Epithelial cell of proximal tubule (primary cell): Measurements from ENCODE around the gene KCNAB1. TPM values are rescaled to one million over a fixed set of nuclear protein-coding genes. Genes with fewer than 3 reads are reported as not detected.
"Not testable (repeated sequence)": the region's sequence is repeated elsewhere in the genome, so short reads cannot be mapped to it uniquely, and the experiment has no call there.

Experiments
- DNase-seq: peaks from one replicate; pipeline ENCODE4 v3.0.0-alpha.2; 2011; ENCODE audit warnings: low read depth
- H3K4me3 ChIP-seq: 2 replicates; pipeline ENCODE4 v1.5.1; 2011; ENCODE audit warnings: low read depth, mild to moderate bottlenecking, low read length
- total RNA-seq: library from RNA; depleted of rRNA; stranded (reverse); fragments of >200 nt; gene quantifications from 2 replicates; pipeline ENCODE4 v1.2.3, GENCODE V29; 2015
- TF ChIP-seq, protein P1 (sequence below): conservative IDR thresholded peaks from 2 replicates; pipeline ENCODE4 v1.5.1; 2012; ENCODE audit warnings: low read depth, mild to moderate bottlenecking, low read length

The KCNAB1 gene
- total RNA-seq, 1 donor from 2014 or later, result not detected

GRCh38 chr3:156098437-156099035 lies 21.8 kb upstream of the KCNAB1 start:
- TF ChIP-seq, protein P1, sequence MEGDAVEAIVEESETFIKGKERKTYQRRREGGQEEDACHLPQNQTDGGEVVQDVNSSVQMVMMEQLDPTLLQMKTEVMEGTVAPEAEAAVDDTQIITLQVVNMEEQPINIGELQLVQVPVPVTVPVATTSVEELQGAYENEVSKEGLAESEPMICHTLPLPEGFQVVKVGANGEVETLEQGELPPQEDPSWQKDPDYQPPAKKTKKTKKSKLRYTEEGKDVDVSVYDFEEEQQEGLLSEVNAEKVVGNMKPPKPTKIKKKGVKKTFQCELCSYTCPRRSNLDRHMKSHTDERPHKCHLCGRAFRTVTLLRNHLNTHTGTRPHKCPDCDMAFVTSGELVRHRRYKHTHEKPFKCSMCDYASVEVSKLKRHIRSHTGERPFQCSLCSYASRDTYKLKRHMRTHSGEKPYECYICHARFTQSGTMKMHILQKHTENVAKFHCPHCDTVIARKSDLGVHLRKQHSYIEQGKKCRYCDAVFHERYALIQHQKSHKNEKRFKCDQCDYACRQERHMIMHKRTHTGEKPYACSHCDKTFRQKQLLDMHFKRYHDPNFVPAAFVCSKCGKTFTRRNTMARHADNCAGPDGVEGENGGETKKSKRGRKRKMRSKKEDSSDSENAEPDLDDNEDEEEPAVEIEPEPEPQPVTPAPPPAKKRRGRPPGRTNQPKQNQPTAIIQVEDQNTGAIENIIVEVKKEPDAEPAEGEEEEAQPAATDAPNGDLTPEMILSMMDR, result no peak
- DNase-seq, result no peak
- no peak overlapping the region for H3K4me3 ChIP-seq

DNA sequence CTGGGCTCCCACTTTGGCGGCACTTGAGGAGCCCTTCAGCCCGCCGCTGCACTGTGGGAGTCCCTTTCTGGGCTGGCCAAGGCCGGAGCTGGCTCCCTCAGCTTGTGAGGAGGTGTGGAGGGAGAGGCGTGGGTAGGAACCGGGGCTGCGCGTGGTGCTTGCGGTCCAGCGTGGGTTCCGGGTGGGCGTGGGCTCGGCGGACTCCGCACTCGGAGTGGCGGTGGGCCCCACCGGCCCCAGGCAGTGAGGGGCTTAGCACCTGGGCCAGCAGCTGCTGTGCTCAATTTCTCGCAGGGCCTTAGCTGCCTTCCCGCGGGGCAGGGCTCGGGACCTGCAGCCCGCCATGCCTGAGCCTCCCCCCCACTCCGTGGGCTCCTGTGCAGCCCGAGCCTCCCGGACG lies 21.0 kb upstream of the KCNAB1 start:
- H3K4me3 ChIP-seq, DNase-seq: not testable (repeated sequence)

- DNase-seq, H3K4me3 ChIP-seq: not testable (repeated sequence)
These were observed 20.4 kb upstream of the KCNAB1 start for GRCh38 chr3:156099984-156100383.

- H3K4me3 ChIP-seq, result no peak overlapping the region
- peak; percentile 12 for DNase-seq
- TF ChIP-seq, protein P1, result no peak
These were observed 18.0 kb upstream of the KCNAB1 start for GRCh38 chr3:156102267-156102931.

DNA sequence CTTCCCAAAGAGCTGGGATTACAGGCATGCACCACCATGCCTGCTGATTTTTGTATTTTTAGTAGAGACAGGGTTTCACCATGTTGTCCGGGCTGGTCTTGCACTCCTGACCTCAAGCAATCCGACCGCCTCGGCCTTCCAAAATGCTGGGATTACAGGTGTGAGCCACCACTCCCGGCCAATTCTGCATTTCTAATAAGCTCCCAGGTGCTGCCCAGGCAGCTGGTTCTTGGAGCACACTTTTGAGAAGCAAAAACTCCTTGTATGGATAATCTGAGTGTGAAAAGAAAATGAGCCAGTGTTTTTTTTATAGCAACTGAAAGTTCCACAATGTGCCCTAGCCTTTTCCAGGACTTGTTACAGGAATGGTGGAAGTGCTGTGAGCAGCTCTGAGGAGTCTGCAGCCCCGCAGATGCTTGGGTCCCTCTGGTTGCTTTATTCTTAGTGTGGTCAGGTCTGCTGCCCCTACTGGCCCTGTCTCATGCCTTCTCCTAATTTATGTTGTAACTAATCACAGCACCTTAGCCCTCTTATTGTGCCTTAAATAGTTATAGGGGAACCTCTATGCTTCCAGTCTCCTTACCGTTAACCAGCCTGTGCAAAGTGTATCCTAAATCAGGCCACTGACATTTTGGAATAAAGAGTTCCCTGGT lies 13.5 kb upstream of the KCNAB1 start:
- TF ChIP-seq, protein P1, result peak; percentile 39
- no peak overlapping the region for H3K4me3 ChIP-seq
- DNase-seq, result no peak

DNA sequence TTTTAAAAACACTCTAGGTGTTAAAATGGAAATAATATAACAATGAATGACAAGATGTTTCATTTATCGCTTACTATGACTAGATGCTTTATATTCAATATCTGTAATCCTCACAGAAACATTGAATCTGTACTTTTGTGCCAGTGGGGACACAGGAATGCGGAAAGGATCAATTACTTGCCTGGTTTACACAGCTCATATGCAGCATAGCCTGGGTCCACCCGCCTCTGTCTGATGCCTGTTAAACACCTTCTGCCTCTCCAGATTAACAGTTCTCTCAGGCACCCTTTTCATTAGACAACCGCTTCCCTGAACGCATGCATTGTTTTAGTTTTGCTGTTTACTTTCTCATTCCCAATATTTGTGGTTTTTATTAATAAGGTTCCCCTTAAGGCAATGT lies 12.9 kb upstream of the KCNAB1 start:
- H3K4me3 ChIP-seq, result no peak overlapping the region
- no peak for DNase-seq

GRCh38 chr3:156108616-156109015 lies 11.8 kb upstream of the KCNAB1 start:
- DNase-seq, result no peak
- TF ChIP-seq, protein P1, result no peak
- H3K4me3 ChIP-seq, result no peak overlapping the region

More for the DNA sequence above, 12.9 kb upstream of the KCNAB1 start:
- TF ChIP-seq, protein P1, result no peak

DNA sequence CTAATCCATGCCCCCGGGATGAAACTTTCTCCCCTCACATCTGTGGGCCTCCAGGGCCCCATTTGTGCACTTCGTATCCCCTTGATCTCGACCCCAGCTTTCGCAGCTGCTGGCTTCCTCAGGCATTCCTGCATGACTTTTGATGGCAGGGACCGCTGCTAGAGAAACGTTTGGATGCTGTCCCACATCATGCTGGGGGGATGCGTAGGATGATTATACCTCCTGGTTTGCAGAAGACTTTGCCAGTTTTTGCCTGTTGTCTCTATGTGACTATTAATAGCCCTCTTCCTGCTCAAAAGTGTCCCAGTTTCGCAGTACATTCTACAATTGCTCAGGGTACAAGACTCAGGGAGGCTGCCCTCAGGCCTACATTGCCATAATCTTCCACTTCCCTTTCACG lies 10.4 kb upstream of the KCNAB1 start:
- TF ChIP-seq, protein P1, result no peak

More for the DNA sequence above, 10.4 kb upstream of the KCNAB1 start:
- no peak overlapping the region for H3K4me3 ChIP-seq
- DNase-seq, result no peak
